Endothelial cell of umbilical vein (primary cell): ENCODE measurements around the gene FILIP1L. TPM values are rescaled to one million over a fixed set of nuclear protein-coding genes. Genes with fewer than 3 reads are reported as not detected.

Experiments used
- BruUV-seq: library from RNA; stranded (reverse); fragments of 400-500 nt; replicated peaks from 2 replicates; lab custom pipeline; 2021; lab: Mats Ljungman, UMichigan
- CTCF ChIA-PET: fragments of 300-600, 350-600 bp; sonication (Branson Sonifier 250); formaldehyde crosslinking; loops from one replicate; lab custom pipeline; 2021; ENCODE audit warnings: antibody characterized with exemption, inconsistent platforms; lab: Charles Lee
- POLR2A ChIA-PET: fragments of 300-600, 350-600 bp; sonication (Branson Sonifier 250); formaldehyde crosslinking; loops from one replicate; lab custom pipeline; 2021; ENCODE audit warnings: antibody characterized with exemption, inconsistent platforms; lab: Charles Lee
- DNase-seq: peaks from one replicate; pipeline ENCODE4 v3.0.0-alpha.2; 2011; ENCODE audit warnings: low read depth, low spot score
- FAIRE-seq: peaks from 2 replicates; lab custom pipeline; 2011; peaks lifted over from hg19 to GRCh38; lab: Jason Lieb, UNC
- H2AFZ ChIP-seq: 2 replicates; pipeline ENCODE4 v1.6.0; 2012; ENCODE audit warnings: low read depth, low read length, control low read depth, inconsistent platforms
- H3K27ac ChIP-seq: 2 replicates; pipeline ENCODE4 v1.5.1; 2011; ENCODE audit warnings: low read depth, mild to moderate bottlenecking, control low read depth, low read length, moderate library complexity; ENCODE audit not compliant: insufficient read depth
- H3K27me3 ChIP-seq, 2 experiments: 2 replicates each; pipeline versions ENCODE4 v1.6.0 to v1.6.1; 2011; ENCODE audit warnings: low read length in 2 of 2, mixed read lengths in 1 of 2; ENCODE audit not compliant: control insufficient read depth in 2 of 2, insufficient read depth in 2 of 2
- H3K36me3 ChIP-seq, 2 experiments: 2 replicates in 1 of 2; 3 replicates in 1 of 2; pipeline ENCODE4 v1.5.1; 2011; ENCODE audit warnings: low read length in 2 of 2, mild to moderate bottlenecking in 1 of 2, moderate library complexity in 1 of 2; ENCODE audit not compliant: control insufficient read depth in 2 of 2, insufficient read depth in 2 of 2; ENCODE audit errors: extremely low read depth in 1 of 2
- H3K4me1 ChIP-seq: 3 replicates; pipeline ENCODE4 v1.5.1; 2011; ENCODE audit warnings: mild to moderate bottlenecking, low read length; ENCODE audit not compliant: control insufficient read depth, insufficient read depth; ENCODE audit errors: extremely low read depth
- H3K4me2 ChIP-seq: 2 replicates; pipeline ENCODE4 v1.6.1; 2011; ENCODE audit warnings: low read length, control low read depth, mixed read lengths; ENCODE audit not compliant: insufficient read depth
- H3K4me3 ChIP-seq, 3 experiments: fragments of 200-600 bp in 1 of 3; sonication (generic), shearing (Covaris generic) in 1 of 3; replicated peaks in 1 of 3; 2 replicates each; pipeline ENCODE4 v1.5.1; 2011 to 2016; ENCODE audit warnings: control low read depth in 3 of 3, low read length in 3 of 3, mild to moderate bottlenecking in 2 of 3, inconsistent platforms in 1 of 3, low read depth in 1 of 3, moderate library complexity in 1 of 3; ENCODE audit not compliant: insufficient read depth in 1 of 3
- H3K79me2 ChIP-seq: 2 replicates; pipeline ENCODE4 v1.6.0; 2012; ENCODE audit warnings: low read length, inconsistent platforms; ENCODE audit not compliant: control insufficient read depth, insufficient read depth
- H3K9ac ChIP-seq: replicated peaks from 2 replicates; pipeline ENCODE3; 2011; ENCODE audit warnings: low read length, control low read depth; ENCODE audit not compliant: insufficient read depth; ENCODE audit errors: extremely low read depth
- H3K9me1 ChIP-seq: replicated peaks from 3 replicates; pipeline ENCODE4 v1.6.0; 2011; ENCODE audit warnings: mild to moderate bottlenecking, low read length; ENCODE audit not compliant: control insufficient read depth, insufficient read depth; ENCODE audit errors: extremely low read depth
- H3K9me3 ChIP-seq: replicated peaks from 2 replicates; pipeline ENCODE4 v1.5.1; 2012; ENCODE audit warnings: low read length, inconsistent platforms; ENCODE audit not compliant: control insufficient read depth, insufficient read depth
- H4K20me1 ChIP-seq: replicated peaks from 2 replicates; pipeline ENCODE3; 2011; ENCODE audit warnings: mild to moderate bottlenecking, low read length; ENCODE audit not compliant: control insufficient read depth, insufficient read depth; ENCODE audit errors: extremely low read depth
- CTCF ChIP-seq, 2 donors: IDR thresholded peaks; 1 replicate in 1 of 2; 2 replicates in 1 of 2; pipeline ENCODE4 v1.5.1; 2011; ENCODE audit warnings: low read length in 2 of 2, mild to moderate bottlenecking in 2 of 2, moderate library complexity in 2 of 2, control low read depth in 1 of 2, inconsistent platforms in 1 of 2, low read depth in 1 of 2; ENCODE audit not compliant: insufficient read depth in 1 of 2; ENCODE audit errors: extremely low read depth in 1 of 2
- EZH2 ChIP-seq: IDR thresholded peaks from 2 replicates; pipeline ENCODE4 v1.6.1; 2012; ENCODE audit warnings: borderline replicate concordance, low read depth, mild to moderate bottlenecking, moderate library complexity, low read length, inconsistent platforms; ENCODE audit not compliant: severe bottlenecking
- FOS ChIP-seq: IDR thresholded peaks from 2 replicates; pipeline ENCODE4 v1.6.1; 2011; ENCODE audit warnings: mild to moderate bottlenecking, low read length, moderate library complexity, borderline replicate concordance; ENCODE audit not compliant: insufficient read depth
- GATA2 ChIP-seq: IDR thresholded peaks from 2 replicates; pipeline ENCODE4 v1.7.0; 2011; ENCODE audit warnings: low read depth, mild to moderate bottlenecking, moderate library complexity, mixed read lengths, low read length; ENCODE audit not compliant: insufficient read length, insufficient read depth
- JUN ChIP-seq: IDR thresholded peaks from 2 replicates; pipeline ENCODE4 v1.6.1; 2011; ENCODE audit warnings: borderline replicate concordance, low read depth; ENCODE audit not compliant: insufficient read length, insufficient read depth
- MAX ChIP-seq: IDR thresholded peaks from 2 replicates; pipeline ENCODE4 v1.6.1; 2011; ENCODE audit not compliant: insufficient read depth, insufficient read length
- MYC ChIP-seq: IDR thresholded peaks from one replicate; pipeline ENCODE4 v1.6.1; 2011; ENCODE audit warnings: mild to moderate bottlenecking, low read depth, low read length
- POLR2A ChIP-seq: IDR thresholded peaks from 2 replicates; pipeline ENCODE4 v1.6.1; 2012; ENCODE audit warnings: low read depth, mild to moderate bottlenecking, control low read depth, low read length
- POLR2AphosphoS5 ChIP-seq: IDR thresholded peaks from 2 replicates; pipeline ENCODE4 v1.6.1; 2012; ENCODE audit warnings: low read depth, mild to moderate bottlenecking, control low read depth, low read length, moderate library complexity; ENCODE audit not compliant: insufficient read depth
- dilution Hi-C: fragments of 300-500 bp; cut with MboI; formaldehyde crosslinking; loops from one replicate; pipeline ENCODE4 v1.15.0; 2019; ENCODE audit warnings: low sequenced_read_pairs; ENCODE audit not compliant: extremely low pct_ligation_motif_present
- intact Hi-C: fragments of 100-400 bp; cut with micrococcal nuclease; formaldehyde crosslinking; loops from one replicate; pipeline ENCODE4 v1.10.0; 2022
- polyA plus RNA-seq, 4 experiments: library from polyadenylated mRNA; depleted of rRNA in 3 of 4; stranded (reverse) in 3 of 4; unstranded in 1 of 4; fragments of >200 nt; gene quantifications; 2 replicates each; pipeline versions ENCODE4 v1.2.1 to v1.2.3, GENCODE V29; 2011 to 2012; ENCODE audit warnings: missing spikeins in 1 of 4
- total RNA-seq: library from RNA; stranded (reverse); gene quantifications from 2 replicates; pipeline ENCODE4 v1.2.3, GENCODE V29; 2021

FILIP1L gene
- total and polyA plus RNA-seq, 2 donors (not counting 3 experiments of a cell fraction or from before 2014, with no cell fraction given) = 26.0 to 29.9 TPM

GRCh38 chr3:100093831-100094230, 20.5 kb downstream of the FILIP1L start:
- H3K9ac ChIP-seq = no peak overlapping the region
- H3K9me3 ChIP-seq = no peaks in the 10 kb centered on the region
- H3K9me1 ChIP-seq = no peaks in the 10 kb centered on the region
- H3K27ac ChIP-seq = no peak overlapping the region
- dilution Hi-C loops (no loop called here), intact Hi-C loops (loop anchor here (5.0 kb wide), 1 partner anchor 63 kb away; no protein-coding TSS in a partner anchor)
- DNase-seq = peak; percentile 34
- H3K4me1 ChIP-seq = peaks cover 5% of the 10 kb centered on the region
- ChIA-PET POLR2A (no interaction called here), CTCF (interaction anchor here (0.7 to 0.9 kb wide), 2 partner anchors 165 to 261 kb away, joined by 3 to 4 read pairs; no protein-coding TSS in a partner anchor)
- no peaks in the 10 kb centered on the region for H3K36me3 ChIP-seq
- no peak overlapping the region for H3K4me2 ChIP-seq
- H3K4me3 ChIP-seq = no peak overlapping the region
- H2AFZ ChIP-seq = no peak overlapping the region
- no peak for TF ChIP-seq JUN
- TF ChIP-seq MAX = no peak
- no peak for FAIRE-seq
- BruUV-seq = no TSS peak
- H3K27me3 ChIP-seq = no peaks in the 10 kb centered on the region
- H4K20me1 ChIP-seq = no peaks in the 10 kb centered on the region
- H3K79me2 ChIP-seq = no peaks in the 10 kb centered on the region

GRCh38 chr3:100090669-100091005, 23.7 kb downstream of the FILIP1L start:
- POLR2A ChIA-PET = no interaction called here
- Histone ChIP-seq H3K4me3 (no peak overlapping the region), H4K20me1 (no peaks in the 10 kb centered on the region), H3K36me3 (no peaks in the 10 kb centered on the region), H2AFZ (no peak overlapping the region), H3K9me1 (no peaks in the 10 kb centered on the region), H3K27me3 (no peaks in the 10 kb centered on the region), H3K4me1 (peaks cover 5% of the 10 kb centered on the region), H3K4me2 (no peak overlapping the region), H3K79me2 (no peaks in the 10 kb centered on the region), H3K27ac (no peak overlapping the region), H3K9me3 (no peaks in the 10 kb centered on the region), H3K9ac (no peak overlapping the region)
- FAIRE-seq (no peak), DNase-seq (no peak)
- TF ChIP-seq CTCF (IDR thresholded peaks at IDR 0.05; ENCODE audit: extremely low read depth in 1 of 2, insufficient read depth in 1 of 2, low read depth in 1 of 2, low read length in 2 of 2) = no peak
- TF ChIP-seq GATA2 = no peak
- TF ChIP-seq FOS = no peak
- no peak for TF ChIP-seq JUN
- TF ChIP-seq MYC = no peak
- no peak for TF ChIP-seq POLR2AphosphoS5
- no peak for TF ChIP-seq MAX
- TF ChIP-seq EZH2 = no peak
- no peak for TF ChIP-seq POLR2A
- dilution Hi-C loops (no loop called here), intact Hi-C loops (loop anchor here (5.0 kb wide), 1 partner anchor 67 kb away; no protein-coding TSS in a partner anchor)
- no TSS peak for BruUV-seq
- CTCF ChIA-PET = interaction anchor here (1.0 to 2.8 kb wide), 6 partner anchors 14 to 247 kb away, joined by 3 to 16 read pairs (median 5); no protein-coding TSS in a partner anchor
